ENCODE data around the gene HNRNPF. TPM values are rescaled to one million over a fixed set of nuclear protein-coding genes. Genes with fewer than 3 reads are reported as not detected.

HNRNPF gene
- total RNA-seq, 4 donors from 2014 or later: 109 to 151 (median 135) TPM

DNA sequence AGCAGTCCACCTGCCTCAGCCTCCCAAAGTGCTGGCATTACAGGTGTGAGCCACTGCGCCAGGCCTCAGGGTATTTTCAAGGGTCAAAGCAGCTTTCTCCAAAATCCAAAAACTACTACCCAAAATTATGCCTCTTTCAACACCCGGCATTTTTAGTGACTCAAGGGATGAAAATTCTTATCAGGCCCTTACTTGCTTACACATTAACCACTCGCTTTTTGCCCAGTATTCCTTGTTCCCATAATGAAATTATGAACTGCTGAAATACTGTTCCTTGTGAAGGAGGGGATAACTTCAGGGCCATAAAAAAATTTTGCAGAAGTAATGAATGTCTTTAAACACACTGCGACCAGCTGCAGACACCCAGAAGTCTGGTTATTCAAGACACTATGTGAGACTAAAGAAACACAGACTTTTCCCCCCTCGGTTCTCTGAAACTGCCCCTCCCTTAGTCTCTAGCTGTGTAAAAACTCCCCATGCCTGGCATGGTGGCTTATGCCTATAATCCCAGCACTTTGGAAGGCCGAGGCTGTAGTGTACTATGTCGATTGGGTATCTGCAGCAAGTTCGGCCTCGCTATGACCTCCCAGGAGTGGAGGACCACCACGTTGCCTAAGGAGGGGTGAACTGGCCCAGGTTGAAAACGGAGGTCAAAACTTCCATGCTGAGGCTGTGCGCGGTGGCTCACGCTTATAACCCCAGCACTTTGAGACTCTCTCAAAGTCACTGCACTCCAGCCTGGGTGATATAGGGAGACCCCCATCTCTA, 25.6 kb downstream of the HNRNPF start:
- TF ChIP-seq CTCF (IDR thresholded peaks at IDR 0.05; ENCODE audit: low read depth): no peak

DNA sequence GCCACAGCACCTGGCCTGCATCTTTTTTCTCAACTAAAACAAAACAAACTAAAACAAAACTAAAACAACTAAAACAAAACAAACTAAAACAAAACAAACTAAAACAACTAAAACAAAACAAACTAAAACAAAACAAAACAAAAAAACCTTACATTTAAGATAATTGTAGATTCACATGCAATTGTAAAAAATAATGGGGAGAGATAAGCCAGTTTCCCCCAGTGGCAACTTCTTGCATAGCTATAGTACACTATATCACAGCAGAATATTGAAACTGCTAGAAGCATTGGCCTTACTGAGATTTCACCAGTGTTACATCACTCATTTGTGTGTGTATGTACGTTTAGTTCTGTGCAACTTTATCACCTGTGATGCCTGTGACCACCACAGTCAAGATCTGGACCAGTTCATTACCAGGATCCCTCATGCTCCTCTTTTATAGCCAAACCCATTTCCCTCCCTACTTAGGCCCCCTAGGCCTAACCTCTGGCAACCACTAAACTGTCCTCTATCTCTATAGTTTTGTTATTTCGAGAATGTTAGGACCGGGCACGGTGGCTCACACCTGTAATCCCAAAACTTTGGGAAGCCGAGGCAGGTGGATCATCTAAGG, 28.3 kb downstream of the HNRNPF start:
- no peak for TF ChIP-seq CTCF (IDR thresholded peaks at IDR 0.05; ENCODE audit: low read depth)

DNA sequence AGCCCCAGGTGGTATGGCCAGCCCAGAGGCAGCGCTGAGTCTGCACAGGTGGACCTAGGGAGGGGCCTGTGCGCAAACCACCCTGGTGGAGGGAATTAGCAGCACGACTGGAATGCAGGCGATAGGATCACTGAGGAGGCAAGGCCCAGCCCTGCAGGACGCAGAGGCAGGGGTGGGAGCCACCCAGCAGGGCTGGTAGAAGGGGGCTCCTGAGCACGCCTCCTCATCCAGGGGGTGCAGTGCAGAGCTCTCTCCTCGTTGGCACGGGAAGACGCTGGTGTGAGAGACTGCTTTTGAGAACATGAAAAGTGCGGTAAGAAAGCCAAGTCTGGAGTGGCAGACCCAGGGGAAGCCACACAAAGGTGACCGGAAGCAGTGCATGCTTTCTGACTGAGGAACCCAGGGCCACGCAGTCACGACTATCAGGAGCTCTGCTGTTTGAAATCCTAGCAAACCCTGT, 31.5 kb downstream of the HNRNPF start:
- TF ChIP-seq CTCF (IDR thresholded peaks at IDR 0.05; ENCODE audit: low read depth): no peak

DNA sequence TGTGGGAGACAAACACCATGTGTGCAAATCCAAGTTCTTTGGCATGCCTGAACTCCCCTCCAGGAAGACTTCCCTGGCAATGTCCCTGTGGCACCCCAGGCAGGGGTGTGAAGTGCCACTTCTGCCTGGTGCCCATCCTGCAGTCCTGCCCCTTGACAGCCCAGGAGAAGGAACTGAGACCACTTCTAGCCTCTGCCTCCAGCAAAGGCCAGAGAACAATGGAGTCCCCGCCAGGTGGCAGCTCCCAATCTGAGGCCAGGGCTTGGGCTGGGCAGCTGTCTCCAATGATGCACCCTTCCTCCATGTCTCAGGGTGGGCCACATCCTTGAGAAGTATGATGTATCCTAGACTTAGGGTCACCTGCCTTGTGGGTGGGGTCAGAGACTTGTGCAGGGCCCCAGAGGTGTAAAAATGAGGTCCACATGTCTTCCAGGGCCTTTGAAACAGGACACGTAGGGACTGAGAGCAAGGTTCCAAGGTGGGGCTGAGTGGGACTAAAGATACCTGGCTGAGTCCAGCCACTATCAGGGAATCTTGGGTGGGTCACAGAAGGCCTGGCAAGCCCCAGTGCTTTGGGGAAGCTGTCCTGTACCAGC, 32.1 kb downstream of the HNRNPF start:
- TF ChIP-seq CTCF (IDR thresholded peaks at IDR 0.05; ENCODE audit: low read depth): no peak

- no peak for TF ChIP-seq CTCF (IDR thresholded peaks at IDR 0.05; ENCODE audit: low read depth)
These were observed 32.8 kb downstream of the HNRNPF start for GRCh38 chr10:43376046-43376635.

DNA sequence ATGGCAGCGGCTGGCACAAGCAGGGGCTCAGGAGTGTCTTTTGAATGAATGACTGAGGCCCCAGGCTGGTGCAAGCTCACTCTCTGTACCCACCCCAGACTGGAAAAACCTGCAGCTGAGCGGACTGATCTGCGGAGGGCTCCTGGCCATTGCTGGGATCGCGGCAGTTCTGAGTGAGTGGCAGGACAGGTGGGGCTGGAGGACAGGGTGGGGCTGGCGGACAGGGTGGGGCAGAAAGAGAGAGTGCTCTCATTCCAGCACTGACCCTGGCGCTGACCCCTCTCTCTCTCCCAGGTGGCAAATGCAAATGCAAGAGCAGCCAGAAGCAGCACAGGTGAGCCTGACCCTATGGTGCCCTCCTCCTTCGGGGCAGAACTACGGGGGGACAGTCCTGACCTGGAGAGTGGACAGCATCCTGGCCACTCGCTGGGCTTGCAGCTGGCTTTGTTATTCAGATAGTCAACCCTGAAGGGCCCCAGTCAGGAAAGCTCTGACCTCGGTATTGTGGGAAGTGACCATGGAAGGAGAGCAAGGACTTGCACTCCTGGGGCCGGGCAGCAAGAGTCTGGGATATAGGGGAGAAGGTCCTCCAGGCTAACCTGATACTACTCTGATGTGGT, 33.5 kb downstream of the HNRNPF start:
- TF ChIP-seq CTCF (IDR thresholded peaks at IDR 0.05; ENCODE audit: low read depth): no peak

Measured in subcutaneous adipose tissue (tissue), 4 donors.